Lower lobe of right lung (tissue), 2 donors: ENCODE data around the gene PPIB. TPM values are rescaled to one million over a fixed set of nuclear protein-coding genes. Genes with fewer than 3 reads are reported as not detected.

ENCODE experiments used
- ATAC-seq, 2 donors: fragments of 200-7000 bp; cut with Tn5 transposase; one replicate each; pipeline ENCODE4 v1.9.1; 2020 to 2022; ENCODE audit warnings: mild to moderate bottlenecking in 2 of 2, moderate library complexity in 2 of 2
- DNase-seq: peaks from one replicate; pipeline ENCODE4 v3.0.0-alpha.2; 2020
- H3K27ac ChIP-seq: fragments of 200-600 bp; one replicate; pipeline ENCODE4 v1.8.0; 2022
- H3K27me3 ChIP-seq: fragments of 200-600 bp; one replicate; pipeline ENCODE4 v1.8.0; 2022; ENCODE audit warnings: low read depth
- H3K36me3 ChIP-seq: fragments of 200-600 bp; one replicate; pipeline ENCODE4 v1.8.0; 2022; ENCODE audit warnings: mild to moderate bottlenecking
- H3K4me1 ChIP-seq: fragments of 200-600 bp; one replicate; pipeline ENCODE4 v1.8.0; 2022
- H3K4me3 ChIP-seq: fragments of 200-600 bp; one replicate; pipeline ENCODE4 v1.8.0; 2022; ENCODE audit warnings: mild to moderate bottlenecking
- H3K9me3 ChIP-seq: fragments of 200-600 bp; one replicate; pipeline ENCODE4 v1.8.0; 2022
- intact Hi-C: fragments of 100-400 bp; cut with DNase I; formaldehyde crosslinking; loops from one replicate; pipeline ENCODE4 v1.11.0; 2022
- total RNA-seq: library from RNA; stranded (reverse); fragmentation: NEBNext Ultra II Directional; extraction: Animal tissue kit (Norgen Biotek cat#: 25700); gene quantifications from one replicate; pipeline ENCODE4 v1.2.1, GENCODE V29; 2021
- TF ChIP-seq, protein P1 (sequence below): fragments of 200-600 bp; IDR thresholded peaks from one replicate; pipeline ENCODE4 v1.8.0; 2022; ENCODE audit warnings: antibody characterized with exemption, mild to moderate bottlenecking
- donor health status: DM: no; HTN: yes; CAD: no; lungs with severe emphysema.

PPIB gene
- total RNA-seq, 1 donor from 2014 or later = 323 TPM

DNA sequence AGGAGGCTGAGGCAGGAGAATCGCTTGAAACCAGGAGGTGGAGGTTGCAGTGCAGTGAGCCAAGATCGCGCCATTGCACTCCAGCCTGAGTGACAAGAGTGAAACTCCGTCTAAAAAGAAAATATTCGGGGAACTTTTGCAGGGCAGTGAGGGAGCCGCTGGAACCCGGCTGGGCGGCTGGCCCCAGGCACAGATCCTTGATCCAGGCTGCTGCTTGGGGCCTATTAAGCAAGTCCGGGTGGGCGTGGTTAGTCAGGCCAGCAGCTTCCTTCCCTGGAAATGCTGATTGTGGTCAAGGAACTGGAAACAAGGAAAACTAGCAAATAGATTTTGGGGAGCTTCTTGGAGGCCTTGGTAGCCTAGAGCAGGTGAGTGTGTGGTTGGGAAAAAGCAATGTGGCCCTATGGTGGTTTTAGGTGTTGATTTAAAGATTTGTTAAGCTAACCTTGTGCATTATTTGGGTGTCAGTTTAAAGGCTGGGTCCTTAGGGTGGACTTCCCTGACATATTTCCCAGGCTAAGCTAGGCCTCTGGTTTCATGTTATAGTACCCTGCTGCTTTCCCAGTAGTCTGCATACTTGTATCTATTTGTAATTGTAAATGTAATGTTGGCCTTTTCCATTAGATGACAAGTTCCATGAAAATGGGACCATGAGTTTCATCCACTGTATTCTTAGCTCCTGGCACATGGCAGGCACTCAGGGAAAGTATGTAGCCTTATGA lies 29.0 kb downstream of the PPIB start:
- no peaks in the 10 kb centered on the region for H3K27me3 ChIP-seq
- peaks cover 23% of the 10 kb centered on the region for H3K4me1 ChIP-seq
- no peak for ATAC-seq
- H3K36me3 ChIP-seq = peaks cover 100% of the 10 kb centered on the region
- H3K4me3 ChIP-seq = no peak overlapping the region
- H3K27ac ChIP-seq = no peak overlapping the region
- intact Hi-C loops = no loop called here
- no peak for DNase-seq
- H3K9me3 ChIP-seq = no peaks in the 10 kb centered on the region
- TF ChIP-seq, protein P1, sequence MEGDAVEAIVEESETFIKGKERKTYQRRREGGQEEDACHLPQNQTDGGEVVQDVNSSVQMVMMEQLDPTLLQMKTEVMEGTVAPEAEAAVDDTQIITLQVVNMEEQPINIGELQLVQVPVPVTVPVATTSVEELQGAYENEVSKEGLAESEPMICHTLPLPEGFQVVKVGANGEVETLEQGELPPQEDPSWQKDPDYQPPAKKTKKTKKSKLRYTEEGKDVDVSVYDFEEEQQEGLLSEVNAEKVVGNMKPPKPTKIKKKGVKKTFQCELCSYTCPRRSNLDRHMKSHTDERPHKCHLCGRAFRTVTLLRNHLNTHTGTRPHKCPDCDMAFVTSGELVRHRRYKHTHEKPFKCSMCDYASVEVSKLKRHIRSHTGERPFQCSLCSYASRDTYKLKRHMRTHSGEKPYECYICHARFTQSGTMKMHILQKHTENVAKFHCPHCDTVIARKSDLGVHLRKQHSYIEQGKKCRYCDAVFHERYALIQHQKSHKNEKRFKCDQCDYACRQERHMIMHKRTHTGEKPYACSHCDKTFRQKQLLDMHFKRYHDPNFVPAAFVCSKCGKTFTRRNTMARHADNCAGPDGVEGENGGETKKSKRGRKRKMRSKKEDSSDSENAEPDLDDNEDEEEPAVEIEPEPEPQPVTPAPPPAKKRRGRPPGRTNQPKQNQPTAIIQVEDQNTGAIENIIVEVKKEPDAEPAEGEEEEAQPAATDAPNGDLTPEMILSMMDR = no peak

DNA sequence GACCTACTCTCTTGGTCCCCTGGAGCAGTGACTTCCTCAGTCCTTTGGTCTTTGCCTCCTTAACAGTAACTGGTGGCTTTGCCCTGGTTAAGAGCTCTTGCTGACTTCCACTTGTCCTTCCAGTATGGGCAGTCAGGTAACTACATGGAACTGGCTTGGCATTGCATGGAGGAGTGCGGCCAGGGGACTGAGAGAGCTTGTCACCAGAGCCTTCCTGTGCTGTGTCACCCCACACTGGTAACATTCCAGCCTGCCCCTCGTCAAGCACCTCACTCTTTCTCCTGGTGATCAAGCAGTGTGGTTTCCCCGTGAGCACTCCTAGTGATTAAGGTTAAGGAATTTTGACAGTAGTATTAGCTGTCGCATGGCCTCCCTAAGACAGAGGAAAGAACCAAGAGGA lies 30.6 kb downstream of the PPIB start:
- ATAC-seq (peak in 1 of 2 donors; percentile 40), DNase-seq (no peak)
- Histone ChIP-seq H3K4me3 (no peak overlapping the region), H3K36me3 (peaks cover 100% of the 10 kb centered on the region), H3K9me3 (no peaks in the 10 kb centered on the region), H3K27ac (no peak overlapping the region), H3K27me3 (no peaks in the 10 kb centered on the region), H3K4me1 (peaks cover 23% of the 10 kb centered on the region)
- TF ChIP-seq, protein P1 = no peak
- intact Hi-C loops = no loop called here

DNA sequence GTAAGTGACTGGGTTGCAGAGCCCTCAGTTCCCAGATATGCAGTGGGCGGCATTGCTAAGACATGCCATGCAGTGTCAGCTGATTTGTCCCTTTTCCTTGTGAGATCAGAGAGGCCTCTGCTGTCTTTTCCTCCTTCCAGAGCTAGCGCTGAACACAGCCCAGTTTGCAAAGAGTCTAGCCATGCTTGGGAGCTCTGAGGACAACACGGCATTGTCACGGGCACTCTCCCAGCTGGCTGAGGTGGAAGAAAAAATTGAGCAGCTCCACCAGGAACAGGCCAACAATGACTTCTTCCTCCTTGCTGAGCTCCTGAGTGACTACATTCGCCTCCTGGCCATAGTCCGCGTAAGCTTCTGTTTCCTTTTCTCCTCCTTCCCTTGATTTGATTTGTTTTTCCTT lies 31.3 kb downstream of the PPIB start:
- H3K4me1 ChIP-seq = peaks cover 23% of the 10 kb centered on the region
- H3K4me3 ChIP-seq = no peak overlapping the region
- H3K9me3 ChIP-seq = no peaks in the 10 kb centered on the region
- H3K27me3 ChIP-seq = no peaks in the 10 kb centered on the region
- peaks cover 100% of the 10 kb centered on the region for H3K36me3 ChIP-seq
- no peak for DNase-seq
- no peak overlapping the region for H3K27ac ChIP-seq
- TF ChIP-seq, protein P1 = no peak
- intact Hi-C loops = no loop called here
- ATAC-seq = no peak

DNA sequence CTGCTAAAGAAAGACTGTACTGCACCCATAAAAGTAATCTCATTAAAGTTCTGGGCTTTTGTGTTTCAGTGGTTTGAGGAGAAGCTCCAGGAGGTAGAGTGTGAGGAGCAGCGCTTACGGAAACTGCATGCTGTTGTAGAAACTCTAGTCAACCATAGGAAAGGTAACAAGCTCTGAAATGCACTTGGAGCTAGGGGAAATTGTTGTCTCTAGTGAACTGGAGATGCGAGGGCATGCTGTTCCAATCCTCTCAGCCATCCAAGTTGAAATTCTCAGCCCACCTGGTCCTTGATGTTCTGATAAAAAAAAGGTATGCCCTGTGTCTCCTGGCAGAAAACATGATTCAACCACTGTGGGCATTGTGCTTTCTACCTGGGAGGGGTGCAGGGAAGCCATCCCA lies 32.7 kb downstream of the PPIB start:
- Histone ChIP-seq H3K27ac (no peak overlapping the region), H3K9me3 (no peaks in the 10 kb centered on the region), H3K4me1 (peaks cover 23% of the 10 kb centered on the region), H3K27me3 (no peaks in the 10 kb centered on the region), H3K4me3 (no peak overlapping the region), H3K36me3 (peaks cover 99% of the 10 kb centered on the region)
- no peak for ATAC-seq
- TF ChIP-seq, protein P1 = no peak
- no peak for DNase-seq
- intact Hi-C loops = no loop called here

DNA sequence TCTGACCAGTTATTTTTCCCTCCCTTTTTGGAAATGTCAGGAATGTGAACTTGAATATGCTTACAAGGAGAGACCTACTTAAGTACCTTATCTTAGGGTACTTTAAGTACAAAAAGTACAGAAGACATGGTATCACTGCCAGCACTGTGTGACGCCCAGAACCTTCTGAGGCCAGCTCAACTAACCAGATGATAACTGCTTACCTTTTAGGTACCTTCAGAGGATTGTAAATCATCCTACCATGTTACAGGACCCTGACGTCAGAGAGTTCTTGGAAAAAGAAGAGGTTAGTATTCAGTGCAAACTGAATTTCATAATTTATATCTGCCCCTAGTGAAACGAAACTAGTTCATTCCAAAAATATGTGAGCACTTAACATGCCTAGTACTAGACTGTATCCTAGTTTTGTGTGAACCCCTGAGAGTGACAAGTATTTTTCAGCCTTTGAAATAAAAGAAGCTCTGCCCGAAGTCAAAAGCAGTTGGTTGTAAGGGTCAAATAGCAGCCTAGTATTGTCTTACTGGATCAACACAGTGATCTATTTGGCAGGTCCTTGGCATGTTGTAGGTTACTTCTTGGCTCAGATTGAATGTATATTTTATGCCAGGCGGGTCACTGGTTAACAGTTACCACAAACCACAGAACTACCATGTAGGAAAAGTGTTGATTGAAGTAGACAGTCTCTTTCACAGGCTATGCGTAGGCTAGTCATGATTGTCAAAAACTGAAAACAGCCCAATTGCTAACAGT lies 35.1 kb downstream of the PPIB start:
- peak; percentile 93 to 95 for ATAC-seq
- Histone ChIP-seq H3K27me3 (no peaks in the 10 kb centered on the region), H3K9me3 (no peaks in the 10 kb centered on the region), H3K27ac (peak overlapping the region; percentile 12), H3K4me1 (peaks cover 7% of the 10 kb centered on the region), H3K36me3 (peaks cover 99% of the 10 kb centered on the region), H3K4me3 (no peak overlapping the region)
- intact Hi-C loops = no loop called here
- DNase-seq = peak; percentile 65
- TF ChIP-seq, protein P1 = no peak
